Stimulated activated CD4-positive, alpha-beta T cell treated with anti-CD3 and anti-CD28 coated beads, Interleukin-15, amount 100 ng/mL, for 1 hour (primary cell): ENCODE data around the gene STRAP.
"Not testable (repeated sequence)": the region's sequence is repeated elsewhere in the genome, so short reads cannot be mapped to it uniquely, and the experiment has no call there.

Experiments
- DNase-seq, 2 donors: peaks; one replicate each; pipeline ENCODE4 v3.0.0-alpha.2; 2020; ENCODE audit warnings: low read depth in 1 of 2, low spot score in 1 of 2

STRAP gene

GRCh38 chr12:15919418-15919817 lies 37.2 kb downstream of the STRAP start:
- DNase-seq: no peak

- DNase-seq: no peak
These were observed 42.8 kb downstream of the STRAP start for GRCh38 chr12:15924956-15925355.

- DNase-seq: no peak
These were observed 46.2 kb downstream of the STRAP start for GRCh38 chr12:15928346-15928745.

- no peak for DNase-seq
These were observed 46.8 kb downstream of the STRAP start for GRCh38 chr12:15928870-15929571.

- DNase-seq: no peak
These were observed 49.4 kb downstream of the STRAP start for GRCh38 chr12:15931590-15932053.

GRCh38 chr12:15932327-15932726 lies 50.1 kb downstream of the STRAP start:
- no peak for DNase-seq

GRCh38 chr12:15932971-15933370 lies 50.8 kb downstream of the STRAP start:
- no peak for DNase-seq

GRCh38 chr12:15933751-15934150 lies 51.6 kb downstream of the STRAP start:
- no peak for DNase-seq

GRCh38 chr12:15936751-15937150 lies 54.6 kb downstream of the STRAP start:
- DNase-seq: no peak

GRCh38 chr12:15937902-15938301 lies 55.7 kb downstream of the STRAP start:
- no peak for DNase-seq

- no peak for DNase-seq
These were observed 56.9 kb downstream of the STRAP start for GRCh38 chr12:15939111-15939510.

- DNase-seq: no peak
These were observed 60.3 kb downstream of the STRAP start for GRCh38 chr12:15942475-15942874.

GRCh38 chr12:15943519-15943918 lies 61.3 kb downstream of the STRAP start:
- not testable (repeated sequence) for DNase-seq

GRCh38 chr12:15948461-15948860 lies 66.3 kb downstream of the STRAP start:
- not testable (repeated sequence) for DNase-seq
